Keratinocyte (primary cell): ENCODE data around the gene ADH5. TPM values are rescaled to one million over a fixed set of nuclear protein-coding genes. Genes with fewer than 3 reads are reported as not detected.

Source experiments
- DNase-seq: peaks from one replicate; pipeline ENCODE4 v3.0.0-alpha.2; 2011; ENCODE audit warnings: low read depth, missing footprints, low spot score
- FAIRE-seq: peaks from 2 replicates; lab custom pipeline; 2011; peaks lifted over from hg19 to GRCh38; lab: Jason Lieb, UNC
- H2AFZ ChIP-seq: 2 replicates; pipeline ENCODE4 v1.6.0; 2012; ENCODE audit warnings: low read length, control low read depth, inconsistent platforms; ENCODE audit not compliant: control insufficient read depth
- H3K27ac ChIP-seq: 2 replicates; pipeline ENCODE4 v1.5.1; 2011; ENCODE audit warnings: low read length; ENCODE audit not compliant: control insufficient read depth, insufficient read depth
- H3K27me3 ChIP-seq: 3 replicates; pipeline ENCODE4 v1.6.0; 2011; ENCODE audit warnings: low read length; ENCODE audit not compliant: control insufficient read depth, insufficient read depth; ENCODE audit errors: extremely low read depth
- H3K36me3 ChIP-seq, 2 experiments: 2 replicates in 1 of 2; 3 replicates in 1 of 2; pipeline ENCODE4 v1.5.1; 2011; ENCODE audit warnings: low read length in 2 of 2, mild to moderate bottlenecking in 1 of 2; ENCODE audit not compliant: control insufficient read depth in 2 of 2, insufficient read depth in 2 of 2; ENCODE audit errors: extremely low read depth in 1 of 2
- H3K4me1 ChIP-seq: 3 replicates; pipeline ENCODE4 v1.5.1; 2011; ENCODE audit warnings: low read length; ENCODE audit not compliant: control insufficient read depth, insufficient read depth; ENCODE audit errors: extremely low read depth
- H3K4me2 ChIP-seq: 3 replicates; pipeline ENCODE4 v1.6.0; 2011; ENCODE audit warnings: low read depth, low read length; ENCODE audit not compliant: control insufficient read depth, insufficient read depth; ENCODE audit errors: extremely low read depth
- H3K4me3 ChIP-seq, 3 experiments: fragments of 200-600 bp in 1 of 3; sonication (generic) in 1 of 3; 2 replicates in 2 of 3; 3 replicates in 1 of 3; pipeline ENCODE4 v1.5.1; 2011 to 2016; ENCODE audit warnings: low read length in 3 of 3, mild to moderate bottlenecking in 3 of 3, control low read depth in 2 of 3, inconsistent platforms in 1 of 3, low read depth in 1 of 3, mixed read lengths in 1 of 3, mixed run types in 1 of 3, moderate library complexity in 1 of 3; ENCODE audit not compliant: control insufficient read depth in 2 of 3, insufficient read depth in 2 of 3; ENCODE audit errors: extremely low read depth in 1 of 3
- H3K79me2 ChIP-seq: 2 replicates; pipeline ENCODE4 v1.6.0; 2012; ENCODE audit warnings: low read length; ENCODE audit not compliant: control insufficient read depth, insufficient read depth
- H3K9ac ChIP-seq: 3 replicates; pipeline ENCODE4 v1.6.0; 2011; ENCODE audit warnings: low read length; ENCODE audit not compliant: control insufficient read depth, insufficient read depth; ENCODE audit errors: extremely low read depth
- H3K9me1 ChIP-seq: 3 replicates; pipeline ENCODE4 v1.6.0; 2011; ENCODE audit warnings: low read length; ENCODE audit not compliant: control insufficient read depth, insufficient read depth; ENCODE audit errors: extremely low read depth
- H3K9me3 ChIP-seq: 2 replicates; pipeline ENCODE4 v1.5.1; 2012; ENCODE audit warnings: low read depth, low read length; ENCODE audit not compliant: control insufficient read depth
- H4K20me1 ChIP-seq: 3 replicates; pipeline ENCODE4 v1.6.0; 2011; ENCODE audit warnings: low read length; ENCODE audit not compliant: control insufficient read depth, insufficient read depth; ENCODE audit errors: extremely low read depth
- EZH2 ChIP-seq: IDR thresholded peaks from one replicate; pipeline ENCODE4 v1.6.1; 2012; ENCODE audit warnings: inconsistent platforms, mild to moderate bottlenecking, low read length, moderate library complexity
- dilution Hi-C: fragments of 300-500 bp; cut with MboI; formaldehyde crosslinking; loops from one replicate; pipeline ENCODE4 v1.7.0; 2020; ENCODE audit warnings: low sequenced_read_pairs; ENCODE audit not compliant: extremely low pct_ligation_motif_present
- polyA plus RNA-seq, 5 experiments: library from polyadenylated mRNA; depleted of rRNA in 3 of 5; stranded (reverse) in 3 of 5; stranded (forward) in 1 of 5; unstranded in 1 of 5; fragments of >200 nt; gene quantifications; 1 replicate in 1 of 5; 2 replicates in 3 of 5; 3 replicates in 1 of 5; pipeline versions ENCODE4 v1.2.1 to v1.2.3, GENCODE V29; 2011 to 2012; ENCODE audit warnings: missing spikeins in 2 of 5, low read depth in 1 of 5, low replicate concordance in 1 of 5
- TF ChIP-seq, protein P1 (sequence below), 3 experiments: IDR thresholded peaks in 1 of 3; conservative IDR thresholded peaks in 1 of 3; optimal IDR thresholded peaks in 1 of 3; 2 replicates in 2 of 3; 3 replicates in 1 of 3; pipeline versions ENCODE3 to v1.5.1; 2011; ENCODE audit warnings: low read length in 3 of 3, mild to moderate bottlenecking in 3 of 3, moderate library complexity in 2 of 3, control low read depth in 1 of 3, inconsistent platforms in 1 of 3; ENCODE audit not compliant: insufficient read depth in 2 of 3; ENCODE audit errors: extremely low read depth in 1 of 3

Gene ADH5
- polyA plus RNA-seq, 1 donor (not counting 4 experiments of a cell fraction or from before 2014, with no cell fraction given) = 314 TPM

GRCh38 chr4:99076292-99076976 is 12.2 kb downstream of the ADH5 start:
- no peak overlapping the region for H3K27ac ChIP-seq

DNA sequence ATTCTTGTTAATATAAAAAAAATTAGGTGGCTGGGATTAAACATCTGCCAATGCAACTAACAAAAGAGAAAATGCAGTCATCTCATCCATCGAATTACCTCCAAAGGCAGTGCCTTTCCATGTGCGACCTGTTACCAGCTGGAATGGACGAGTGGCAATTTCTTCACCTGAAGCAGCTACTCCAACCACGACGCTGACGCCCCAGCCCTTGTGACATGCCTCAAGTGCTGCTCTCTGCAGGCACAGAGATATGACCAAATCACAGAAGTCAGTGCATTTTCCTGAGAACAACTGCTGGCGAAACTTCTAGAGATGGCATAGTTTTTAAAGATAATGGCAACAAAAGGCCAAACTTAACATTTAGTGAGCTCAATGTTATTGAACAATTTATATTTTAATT is 13.8 kb downstream of the ADH5 start:
- H3K9ac ChIP-seq = no peak overlapping the region
- no peaks in the 10 kb centered on the region for H3K9me3 ChIP-seq
- H3K79me2 ChIP-seq = peaks cover 13% of the 10 kb centered on the region
- H3K4me3 ChIP-seq = no peak overlapping the region
- dilution Hi-C loops = no loop called here
- H2AFZ ChIP-seq = no peak overlapping the region
- TF ChIP-seq EZH2 = no peak
- TF ChIP-seq, protein P1, sequence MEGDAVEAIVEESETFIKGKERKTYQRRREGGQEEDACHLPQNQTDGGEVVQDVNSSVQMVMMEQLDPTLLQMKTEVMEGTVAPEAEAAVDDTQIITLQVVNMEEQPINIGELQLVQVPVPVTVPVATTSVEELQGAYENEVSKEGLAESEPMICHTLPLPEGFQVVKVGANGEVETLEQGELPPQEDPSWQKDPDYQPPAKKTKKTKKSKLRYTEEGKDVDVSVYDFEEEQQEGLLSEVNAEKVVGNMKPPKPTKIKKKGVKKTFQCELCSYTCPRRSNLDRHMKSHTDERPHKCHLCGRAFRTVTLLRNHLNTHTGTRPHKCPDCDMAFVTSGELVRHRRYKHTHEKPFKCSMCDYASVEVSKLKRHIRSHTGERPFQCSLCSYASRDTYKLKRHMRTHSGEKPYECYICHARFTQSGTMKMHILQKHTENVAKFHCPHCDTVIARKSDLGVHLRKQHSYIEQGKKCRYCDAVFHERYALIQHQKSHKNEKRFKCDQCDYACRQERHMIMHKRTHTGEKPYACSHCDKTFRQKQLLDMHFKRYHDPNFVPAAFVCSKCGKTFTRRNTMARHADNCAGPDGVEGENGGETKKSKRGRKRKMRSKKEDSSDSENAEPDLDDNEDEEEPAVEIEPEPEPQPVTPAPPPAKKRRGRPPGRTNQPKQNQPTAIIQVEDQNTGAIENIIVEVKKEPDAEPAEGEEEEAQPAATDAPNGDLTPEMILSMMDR (optimal IDR thresholded peaks at IDR 0.05 in 1 of 3, IDR thresholded peaks at IDR 0.05 in 1 of 3, conservative IDR thresholded peaks at IDR 0.05 in 1 of 3; ENCODE audit: extremely low read depth in 1 of 3, insufficient read depth in 2 of 3, low read length in 3 of 3) = no peak
- no peaks in the 10 kb centered on the region for H3K9me1 ChIP-seq
- no peak overlapping the region for H3K4me2 ChIP-seq
- FAIRE-seq = no peak
- DNase-seq = no peak
- no peaks in the 10 kb centered on the region for H3K27me3 ChIP-seq
- peaks cover 11 to 28% of the 10 kb centered on the region in 2 experiments for H3K36me3 ChIP-seq
- no peaks in the 10 kb centered on the region for H4K20me1 ChIP-seq
- no peak overlapping the region for H3K27ac ChIP-seq
- no peaks in the 10 kb centered on the region for H3K4me1 ChIP-seq

More at GRCh38 chr4:99076292-99076976, 12.2 kb downstream of the ADH5 start:
- H3K4me1 ChIP-seq = no peaks in the 10 kb centered on the region
- H3K4me2 ChIP-seq = no peak overlapping the region
- dilution Hi-C loops = no loop called here
- H3K9me1 ChIP-seq = no peaks in the 10 kb centered on the region
- H3K79me2 ChIP-seq = peaks cover 21% of the 10 kb centered on the region
- no peak overlapping the region for H3K4me3 ChIP-seq
- TF ChIP-seq, protein P1 (optimal IDR thresholded peaks at IDR 0.05 in 1 of 3, IDR thresholded peaks at IDR 0.05 in 1 of 3, conservative IDR thresholded peaks at IDR 0.05 in 1 of 3; ENCODE audit: extremely low read depth in 1 of 3, insufficient read depth in 2 of 3, low read length in 3 of 3) = no peak
- TF ChIP-seq EZH2 = no peak
- no peak for DNase-seq
- H3K9ac ChIP-seq = no peak overlapping the region
- H3K9me3 ChIP-seq = no peaks in the 10 kb centered on the region
- no peaks in the 10 kb centered on the region for H4K20me1 ChIP-seq
- peaks cover 14 to 34% of the 10 kb centered on the region in 2 experiments for H3K36me3 ChIP-seq
- no peak for FAIRE-seq
- no peak overlapping the region for H2AFZ ChIP-seq
- H3K27me3 ChIP-seq = no peaks in the 10 kb centered on the region
